HG03025 (cell line): ENCODE data around the gene NREP.
"Not testable (repeated sequence)": the region's sequence is repeated elsewhere in the genome, so short reads cannot be mapped to it uniquely, and the experiment has no call there.

Experiments
- ATAC-seq: cut with Tn5 transposase; IDR thresholded peaks from one replicate; pipeline ENCODE4 v1.9.1; 2021; ENCODE audit warnings: mild to moderate bottlenecking, moderate library complexity; ENCODE audit not compliant: unreplicated experiment, low FRiP score

The NREP gene

DNA sequence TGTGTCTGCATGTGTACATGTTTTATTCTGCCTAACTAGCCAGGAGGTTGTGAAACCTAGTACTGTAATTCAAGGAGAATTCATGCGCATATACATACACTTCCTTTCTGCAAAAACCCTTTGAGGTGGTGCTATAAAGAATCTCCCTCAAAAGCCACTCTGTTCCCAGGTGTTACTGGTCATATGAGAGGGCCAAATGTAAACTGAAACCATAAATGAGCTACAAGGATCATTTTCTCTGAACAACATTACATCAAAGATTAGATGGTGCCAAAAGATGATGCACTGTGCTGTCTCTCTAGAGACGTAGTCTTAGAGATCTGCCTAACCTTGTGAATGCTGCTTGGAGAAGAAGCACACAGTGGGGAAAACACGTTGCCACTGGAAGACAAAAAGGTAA is 15.7 kb downstream of the NREP start:
- ATAC-seq = no peak

DNA sequence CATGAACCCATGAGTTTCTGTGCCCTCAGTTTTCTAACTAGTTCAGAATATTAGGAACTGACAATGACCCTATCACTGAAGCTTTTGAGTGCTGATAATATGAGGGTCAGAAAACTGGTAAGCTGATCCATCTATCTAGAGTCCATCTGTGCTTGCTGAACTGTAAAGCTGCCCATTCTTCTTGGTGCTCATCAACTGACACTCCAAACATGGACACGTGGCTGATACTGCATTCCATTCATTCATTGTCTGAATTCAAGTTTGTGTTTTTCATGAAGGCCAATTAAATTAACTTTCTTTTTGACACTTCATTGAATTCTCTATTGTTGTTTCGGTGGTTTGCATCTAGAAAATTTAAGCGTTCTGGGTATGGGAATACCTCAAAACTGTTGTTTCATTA is 17.6 kb downstream of the NREP start:
- no peak for ATAC-seq

GRCh38 chr5:111738118-111738517 is 18.9 kb downstream of the NREP start:
- no peak for ATAC-seq

- no peak for ATAC-seq
These were observed 19.3 kb downstream of the NREP start for GRCh38 chr5:111737716-111738115.

GRCh38 chr5:111735583-111736270 is 21.3 kb downstream of the NREP start:
- ATAC-seq = no peak

- ATAC-seq = no peak
These were observed 22.4 kb downstream of the NREP start for GRCh38 chr5:111734597-111734996.

DNA sequence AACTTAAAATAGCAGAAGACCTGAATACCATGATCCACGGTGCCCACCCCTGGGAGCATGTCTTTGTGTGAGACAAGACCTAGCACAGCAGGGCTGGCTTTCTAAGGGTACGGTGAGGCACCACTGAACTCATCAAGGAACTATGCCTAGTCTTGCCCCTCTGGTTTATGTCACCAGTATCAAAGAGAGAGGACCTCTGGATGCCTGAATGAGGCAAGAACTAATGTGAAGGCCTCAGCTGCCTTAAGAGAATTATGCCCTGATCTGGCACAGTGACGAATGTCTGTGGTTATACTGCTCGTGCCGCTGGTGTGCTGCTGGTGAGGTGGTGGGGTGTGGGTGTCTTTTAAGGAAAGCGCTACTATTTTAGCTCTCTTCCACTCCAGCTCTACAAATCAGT is 23.0 kb downstream of the NREP start:
- ATAC-seq = no peak

- no peak for ATAC-seq
These were observed 23.4 kb downstream of the NREP start for GRCh38 chr5:111733571-111733970.

DNA sequence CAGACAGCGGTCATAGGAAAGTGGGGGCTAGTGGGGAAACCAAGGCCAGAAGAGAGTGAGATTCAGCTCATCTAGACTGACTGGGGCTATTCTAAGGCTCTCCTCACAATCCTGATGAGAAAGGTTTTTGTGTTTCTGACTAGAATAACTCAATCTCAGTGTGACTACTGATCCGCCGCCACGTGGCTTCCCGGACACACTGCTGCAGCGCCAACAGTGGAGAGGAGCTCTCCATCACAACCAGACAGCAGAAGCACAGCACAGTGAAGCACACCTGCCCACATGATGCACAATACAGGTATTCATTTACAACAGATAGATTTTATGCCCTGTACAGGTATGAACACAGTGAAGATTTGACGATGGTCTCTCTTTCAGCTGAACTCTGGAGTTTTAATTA is 25.4 kb downstream of the NREP start:
- no peak for ATAC-seq

- ATAC-seq = no peak
These were observed 26.2 kb downstream of the NREP start for GRCh38 chr5:111730659-111731382.

GRCh38 chr5:111728941-111729340 is 28.1 kb downstream of the NREP start:
- no peak for ATAC-seq

- ATAC-seq = no peak
These were observed 30.0 kb downstream of the NREP start for GRCh38 chr5:111726986-111727385.

GRCh38 chr5:111722140-111722539 is 34.9 kb downstream of the NREP start:
- ATAC-seq = no peak

DNA sequence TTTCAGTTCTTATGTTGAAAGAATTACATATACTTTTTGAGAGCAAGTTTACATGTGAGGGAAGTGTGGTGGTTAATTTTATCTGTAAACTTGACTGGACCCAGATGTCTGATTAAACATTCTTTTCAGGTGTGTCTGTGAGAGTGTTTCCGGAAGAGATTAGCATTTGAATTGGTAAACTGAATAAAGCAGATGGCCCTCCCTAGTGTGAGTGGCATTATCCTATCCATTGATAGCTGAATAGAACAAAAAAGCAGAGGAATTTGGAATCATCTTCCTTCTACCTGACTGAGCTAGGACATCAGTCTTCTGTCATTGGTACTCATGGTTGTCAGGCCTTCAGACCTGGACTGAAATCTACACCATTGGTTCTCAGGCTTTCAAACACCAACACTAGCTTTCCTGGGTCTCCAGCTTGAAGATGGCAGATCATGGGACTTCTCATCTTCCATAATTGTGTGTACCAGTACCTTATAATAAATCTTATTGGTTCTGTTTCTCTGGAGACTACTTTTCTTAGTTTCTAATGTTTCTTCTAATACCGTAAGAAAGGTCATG is 36.6 kb downstream of the NREP start:
- no peak for ATAC-seq

DNA sequence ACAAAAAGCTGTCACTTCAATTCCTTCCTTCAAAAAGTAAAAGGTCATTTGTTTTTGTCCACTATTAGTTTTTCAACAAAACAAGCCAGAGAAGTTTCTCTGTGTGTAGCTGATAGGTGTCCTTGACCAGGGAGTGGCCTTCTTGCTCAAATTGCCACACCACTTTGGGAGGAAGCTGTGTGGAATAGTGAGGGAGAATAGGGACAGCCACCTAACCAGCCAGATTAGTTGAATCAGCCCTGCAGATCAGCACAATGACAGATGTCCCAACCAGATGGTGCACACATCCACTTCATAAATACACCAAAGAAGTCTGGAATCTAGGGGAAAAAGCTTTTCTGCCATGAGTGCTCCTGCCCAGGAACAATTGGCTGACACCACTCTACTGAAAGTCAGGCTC is 37.2 kb downstream of the NREP start:
- no peak for ATAC-seq

- not testable (repeated sequence) for ATAC-seq
These were observed 40.2 kb downstream of the NREP start for GRCh38 chr5:111716789-111717188.

DNA sequence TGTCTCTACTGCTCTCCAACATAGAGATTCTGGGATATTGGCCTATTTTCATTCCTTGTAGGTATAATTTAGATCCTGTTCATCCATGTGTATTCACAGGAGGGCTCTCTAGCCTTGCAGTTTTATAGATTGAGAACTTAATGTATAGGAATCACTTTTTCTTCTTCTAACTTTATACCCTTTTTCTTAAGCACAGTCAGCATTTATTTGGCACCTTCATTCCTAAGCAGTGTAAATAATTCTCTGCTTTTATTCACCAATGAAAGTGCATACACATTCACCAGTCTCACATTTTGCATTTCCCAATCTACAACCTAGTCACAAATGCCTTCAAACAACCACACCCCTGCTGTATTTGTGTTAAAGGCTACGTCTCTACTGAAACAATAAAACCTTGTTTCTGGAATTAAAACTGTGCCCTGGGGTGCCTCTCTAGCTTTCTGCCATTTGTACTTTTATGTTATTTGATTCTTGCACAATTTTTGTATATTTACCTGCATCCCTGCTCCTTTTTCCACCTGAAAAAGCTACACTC is 49.3 kb downstream of the NREP start:
- no peak for ATAC-seq

DNA sequence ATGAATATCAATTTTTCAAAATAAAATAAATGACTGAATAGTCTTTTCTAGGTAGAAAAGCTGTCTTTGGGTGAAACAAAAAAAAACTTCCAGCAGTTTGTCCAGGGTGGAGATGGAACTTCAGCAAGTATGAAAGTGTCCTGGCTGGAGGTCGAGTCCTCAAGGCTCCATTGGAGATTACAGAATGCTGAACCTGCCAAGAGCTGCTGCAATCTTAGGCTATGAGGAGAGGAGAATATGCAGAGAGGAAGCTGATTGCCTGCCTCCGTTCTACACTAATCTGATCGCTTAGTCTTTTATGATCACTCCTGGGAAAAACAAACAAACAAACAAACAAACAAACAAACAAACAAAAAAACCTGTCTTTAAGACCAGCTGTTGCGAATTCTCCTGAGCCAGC is 50.6 kb downstream of the NREP start:
- ATAC-seq = no peak

GRCh38 chr5:111704452-111705085 is 52.4 kb downstream of the NREP start:
- ATAC-seq = no peak

DNA sequence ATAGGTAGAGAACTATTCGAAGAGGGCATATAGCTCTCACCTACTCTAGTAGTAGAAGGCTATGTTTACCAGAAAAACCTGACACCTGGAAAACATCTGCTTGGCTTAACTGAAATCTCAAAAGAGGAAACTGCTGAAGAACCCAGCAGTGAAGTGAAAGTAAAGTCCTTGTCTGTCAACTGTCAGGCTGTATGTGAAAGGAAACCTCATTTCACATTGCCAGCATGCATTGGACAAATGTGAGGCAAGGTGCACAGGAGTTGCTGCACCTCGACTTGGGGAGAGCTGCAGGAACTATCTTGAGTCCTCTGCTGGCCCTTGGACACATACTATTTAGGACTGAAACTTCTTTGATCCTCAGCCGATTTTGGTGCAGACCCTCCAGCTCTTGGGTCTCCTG is 53.3 kb downstream of the NREP start:
- peak; percentile 98 for ATAC-seq

- ATAC-seq = no peak
These were observed 57.0 kb downstream of the NREP start for GRCh38 chr5:111699976-111700375.
